ENCODE measurements around the gene LRRC25.
"Not testable (repeated sequence)": the region's sequence is repeated elsewhere in the genome, so short reads cannot be mapped to it uniquely, and the experiment has no call there.

The LRRC25 gene

GRCh38 chr19:18405754-18406153 is 8.3 kb upstream of the LRRC25 start:
- not testable (repeated sequence) for DNase-seq (ENCODE audit: low read depth in 2 of 2)

- DNase-seq (ENCODE audit: low read depth in 2 of 2): not testable (repeated sequence)
These were observed 5.2 kb upstream of the LRRC25 start for GRCh38 chr19:18402455-18403248.

GRCh38 chr19:18401580-18402112 is 4.2 kb upstream of the LRRC25 start:
- DNase-seq (ENCODE audit: low read depth in 2 of 2): no peak

- DNase-seq (ENCODE audit: low read depth in 2 of 2): no peak
These were observed 1.6 kb upstream of the LRRC25 start for GRCh38 chr19:18399008-18399407.

GRCh38 chr19:18396471-18397241 is 766 bp downstream of the LRRC25 start:
- DNase-seq (ENCODE audit: low read depth in 2 of 2): no peak

GRCh38 chr19:18393836-18394235 is 3.6 kb downstream of the LRRC25 start:
- no peak for DNase-seq (ENCODE audit: low read depth in 2 of 2)

- DNase-seq (ENCODE audit: low read depth in 2 of 2): no peak
These were observed 4.5 kb downstream of the LRRC25 start for GRCh38 chr19:18392926-18393325.

GRCh38 chr19:18392417-18392816 is 5.0 kb downstream of the LRRC25 start:
- no peak for DNase-seq (ENCODE audit: low read depth in 2 of 2)

- DNase-seq (ENCODE audit: low read depth in 2 of 2): no peak
These were observed 5.8 kb downstream of the LRRC25 start for GRCh38 chr19:18391509-18392075.

GRCh38 chr19:18390065-18390907 is 7.1 kb downstream of the LRRC25 start:
- DNase-seq (ENCODE audit: low read depth in 2 of 2): no peak

GRCh38 chr19:18389726-18390064 is 7.7 kb downstream of the LRRC25 start:
- no peak for DNase-seq (ENCODE audit: low read depth in 2 of 2)

GRCh38 chr19:18388960-18389725 is 8.3 kb downstream of the LRRC25 start:
- DNase-seq (ENCODE audit: low read depth in 2 of 2): no peak

GRCh38 chr19:18388100-18388959 is 9.1 kb downstream of the LRRC25 start:
- DNase-seq (ENCODE audit: low read depth in 2 of 2): peak; percentile 57 to 61

- DNase-seq (ENCODE audit: low read depth in 2 of 2): no peak
These were observed 10.7 kb downstream of the LRRC25 start for GRCh38 chr19:18386543-18387271.

- DNase-seq (ENCODE audit: low read depth in 2 of 2): no peak
These were observed 11.5 kb downstream of the LRRC25 start, which contains the start of gene GDF15 for GRCh38 chr19:18385675-18386542. Gene GDF15, plus strand, starts transcription at chr19:18386158. Its CDS starts 32 bp downstream, at chr19:18386190.

- DNase-seq (ENCODE audit: low read depth in 2 of 2): no peak
These were observed 12.1 kb downstream of the LRRC25 start for GRCh38 chr19:18385359-18385674.

- DNase-seq (ENCODE audit: low read depth in 2 of 2): no peak
These were observed 12.6 kb downstream of the LRRC25 start for GRCh38 chr19:18384775-18385174.

GRCh38 chr19:18383622-18384021 is 13.8 kb downstream of the LRRC25 start:
- DNase-seq (ENCODE audit: low read depth in 2 of 2): not testable (repeated sequence)

Measured in stimulated activated CD8-positive, alpha-beta memory T cell treated with anti-CD3 and anti-CD28 coated beads, Interleukin-2, amount 100 ng/mL, for 1 hour (primary cell).